A673 (cell line): Measurements from ENCODE around the gene FBXL4.

Experiments used
- CTCF ChIP-seq: fragments of 300-800, 200-600 bp; sonication (generic); conservative IDR thresholded peaks from 2 replicates; pipeline ENCODE4 v1.5.1; 2017; ENCODE audit warnings: low read depth, mild to moderate bottlenecking, antibody characterized with exemption, low read length, moderate library complexity, mixed read lengths
- EZH2 ChIP-seq: fragments of 200-600 bp; sonication (generic); IDR thresholded peaks from 2 replicates; pipeline ENCODE4 v1.6.1; 2017; ENCODE audit warnings: borderline replicate concordance, low read depth, mild to moderate bottlenecking, mixed read lengths, antibody characterized with exemption, low read length; ENCODE audit not compliant: poor library complexity, severe bottlenecking

GRCh38 chr6:98985391-98985790 lies 37.6 kb upstream of the FBXL4 start:
- TF ChIP-seq EZH2: no peak
- TF ChIP-seq CTCF: no peak
